ENCODE data around the gene RND2.

RND2 gene

DNA sequence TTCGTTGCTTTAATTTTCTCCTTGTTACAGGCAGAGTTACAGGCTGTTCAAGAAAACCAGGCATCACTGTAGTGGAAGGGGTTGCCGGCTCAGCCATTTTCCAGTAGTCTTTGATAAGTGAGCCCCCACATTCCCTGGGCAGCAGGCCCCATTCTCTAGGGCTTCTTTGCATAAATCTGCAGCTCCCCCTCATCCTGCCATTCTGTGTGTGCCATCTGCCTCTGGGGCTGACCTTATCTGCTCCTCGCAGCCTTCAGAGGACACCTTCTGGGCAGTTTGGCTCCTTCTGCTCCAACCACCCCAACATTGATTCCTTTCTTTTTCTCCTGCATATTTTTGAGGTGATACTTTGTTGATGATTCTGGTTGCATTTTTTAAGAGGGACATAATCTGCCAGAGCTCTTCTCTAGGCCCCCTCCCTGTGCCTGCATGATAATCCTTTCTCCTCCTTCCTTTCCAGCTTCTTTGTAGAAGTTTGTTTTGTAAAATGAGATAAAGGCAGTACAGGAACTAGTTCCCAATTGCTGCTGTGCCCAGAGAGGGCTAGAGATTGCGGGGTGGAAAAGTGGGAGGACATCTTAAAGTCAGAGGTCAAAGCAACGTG, 17.1 kb downstream of the RND2 start:
- Histone ChIP-seq H4K8ac (ENCODE audit: low read length) (no peak overlapping the region), H3K4me3 (ENCODE audit: insufficient read depth in 1 of 2, low read depth in 1 of 2, low read length in 2 of 2) (no peak overlapping the region), H2BK12ac (ENCODE audit: low read length in 2 of 2) (no peak overlapping the region), H3K9ac (ENCODE audit: low read length) (no peak overlapping the region), H2AK5ac (ENCODE audit: low read length, severe bottlenecking) (no peak overlapping the region), H3K4ac (ENCODE audit: low read depth in 1 of 2, low read length in 2 of 2) (no peak overlapping the region), H3K27me3 (ENCODE audit: control insufficient read depth in 1 of 2, insufficient read depth in 1 of 2, low read length in 2 of 2) (no peaks in the 10 kb centered on the region), H3K9me3 (ENCODE audit: control insufficient read depth, low read length) (no peaks in the 10 kb centered on the region), H2BK5ac (ENCODE audit: low read depth, low read length, poor library complexity, severe bottlenecking) (no peak overlapping the region), H3K4me1 (ENCODE audit: control insufficient read depth, insufficient read depth, low read depth, low read length) (peaks cover 7% of the 10 kb centered on the region), H3K18ac (ENCODE audit: low read depth in 1 of 2, low read length in 2 of 2) (no peak overlapping the region), H2BK120ac (ENCODE audit: low read depth, low read length) (no peak overlapping the region), H2BK15ac (ENCODE audit: low read depth, poor library complexity, severe bottlenecking) (no peak overlapping the region), H4K91ac (ENCODE audit: low read length) (no peak overlapping the region), H3K27ac (ENCODE audit: low read length, poor library complexity, severe bottlenecking) (no peak overlapping the region), H3K79me1 (replicated peaks; ENCODE audit: low read length, poor library complexity, severe bottlenecking) (no peaks in the 10 kb centered on the region), H2AFZ (ENCODE audit: low read depth, low read length) (no peak overlapping the region), H3K14ac (ENCODE audit: low read length in 2 of 2) (no peak overlapping the region), H3K4me2 (ENCODE audit: low read length, poor library complexity, severe bottlenecking) (no peak overlapping the region), H3K36me3 (ENCODE audit: control insufficient read depth in 1 of 2, insufficient read depth in 2 of 2, low read depth in 1 of 2, low read length in 2 of 2) (no peaks in the 10 kb centered on the region), H3K23ac (ENCODE audit: low read length in 2 of 2) (no peak overlapping the region)
- WGBS, result 75% methylated on average over 5 of the region's 5 CpGs
- DNase-seq, result no peak

DNA sequence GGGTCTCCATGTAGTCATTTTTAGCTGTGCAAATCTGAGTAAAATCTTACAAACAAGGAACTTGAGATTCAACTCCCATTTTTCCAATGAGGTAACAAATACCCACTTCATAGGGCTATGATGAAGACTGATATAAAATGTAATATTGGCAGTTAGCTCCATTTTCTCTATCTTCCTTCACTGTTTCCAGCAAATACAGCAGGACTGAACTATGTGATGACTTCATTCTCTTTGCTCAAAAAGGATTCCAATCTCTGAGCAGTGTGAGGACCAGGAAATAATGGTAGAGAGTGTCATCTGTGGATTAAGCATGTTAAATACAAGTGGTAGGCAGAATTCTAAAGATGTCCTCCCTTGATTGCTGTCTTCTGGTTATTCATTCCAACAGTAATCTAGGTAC, 18.3 kb downstream of the RND2 start:
- H4K91ac ChIP-seq (ENCODE audit: low read length), result no peak overlapping the region
- DNase-seq, result no peak
- H3K9me3 ChIP-seq (ENCODE audit: control insufficient read depth, low read length), result no peaks in the 10 kb centered on the region
- no peak overlapping the region for H2BK120ac ChIP-seq (ENCODE audit: low read depth, low read length)
- no peak overlapping the region for H3K4me2 ChIP-seq (ENCODE audit: low read length, poor library complexity, severe bottlenecking)
- no peaks in the 10 kb centered on the region for H3K36me3 ChIP-seq (ENCODE audit: control insufficient read depth in 1 of 2, insufficient read depth in 2 of 2, low read depth in 1 of 2, low read length in 2 of 2)
- no peak overlapping the region for H3K18ac ChIP-seq (ENCODE audit: low read depth in 1 of 2, low read length in 2 of 2)
- H2AK5ac ChIP-seq (ENCODE audit: low read length, severe bottlenecking), result no peak overlapping the region
- no peaks in the 10 kb centered on the region for H3K27me3 ChIP-seq (ENCODE audit: control insufficient read depth in 1 of 2, insufficient read depth in 1 of 2, low read length in 2 of 2)
- H3K4me1 ChIP-seq (ENCODE audit: control insufficient read depth, insufficient read depth, low read depth, low read length), result peaks cover 7% of the 10 kb centered on the region
- no peak overlapping the region for H3K27ac ChIP-seq (ENCODE audit: low read length, poor library complexity, severe bottlenecking)
- no peaks in the 10 kb centered on the region for H3K79me1 ChIP-seq (replicated peaks; ENCODE audit: low read length, poor library complexity, severe bottlenecking)
- no peak overlapping the region for H3K4ac ChIP-seq (ENCODE audit: low read depth in 1 of 2, low read length in 2 of 2)
- H2BK15ac ChIP-seq (ENCODE audit: low read depth, poor library complexity, severe bottlenecking), result no peak overlapping the region
- H2BK12ac ChIP-seq (ENCODE audit: low read length in 2 of 2), result no peak overlapping the region
- no peak overlapping the region for H3K9ac ChIP-seq (ENCODE audit: low read length)
- H2AFZ ChIP-seq (ENCODE audit: low read depth, low read length), result no peak overlapping the region
- no peak overlapping the region for H3K14ac ChIP-seq (ENCODE audit: low read length in 2 of 2)
- no peak overlapping the region for H3K23ac ChIP-seq (ENCODE audit: low read length in 2 of 2)
- H4K8ac ChIP-seq (ENCODE audit: low read length), result no peak overlapping the region
- H2BK5ac ChIP-seq (ENCODE audit: low read depth, low read length, poor library complexity, severe bottlenecking), result no peak overlapping the region
- no peak overlapping the region for H3K4me3 ChIP-seq (ENCODE audit: insufficient read depth in 1 of 2, low read depth in 1 of 2, low read length in 2 of 2)

- H2AFZ ChIP-seq (ENCODE audit: low read depth, low read length), result no peak overlapping the region
- H3K27ac ChIP-seq (ENCODE audit: low read length, poor library complexity, severe bottlenecking), result no peak overlapping the region
- no peak overlapping the region for H2BK5ac ChIP-seq (ENCODE audit: low read depth, low read length, poor library complexity, severe bottlenecking)
- H3K36me3 ChIP-seq (ENCODE audit: control insufficient read depth in 1 of 2, insufficient read depth in 2 of 2, low read depth in 1 of 2, low read length in 2 of 2), result no peaks in the 10 kb centered on the region
- no peak overlapping the region for H2BK12ac ChIP-seq (ENCODE audit: low read length in 2 of 2)
- no peak overlapping the region for H4K91ac ChIP-seq (ENCODE audit: low read length)
- H3K4me2 ChIP-seq (ENCODE audit: low read length, poor library complexity, severe bottlenecking), result no peak overlapping the region
- H3K79me1 ChIP-seq (replicated peaks; ENCODE audit: low read length, poor library complexity, severe bottlenecking), result no peaks in the 10 kb centered on the region
- no peak for DNase-seq
- peaks cover 7% of the 10 kb centered on the region for H3K4me1 ChIP-seq (ENCODE audit: control insufficient read depth, insufficient read depth, low read depth, low read length)
- H2AK5ac ChIP-seq (ENCODE audit: low read length, severe bottlenecking), result no peak overlapping the region
- no peaks in the 10 kb centered on the region for H3K9me3 ChIP-seq (ENCODE audit: control insufficient read depth, low read length)
- WGBS, result 98% methylated on average over 3 of the region's 4 CpGs
- no peaks in the 10 kb centered on the region for H3K27me3 ChIP-seq (ENCODE audit: control insufficient read depth in 1 of 2, insufficient read depth in 1 of 2, low read length in 2 of 2)
- no peak overlapping the region for H2BK15ac ChIP-seq (ENCODE audit: low read depth, poor library complexity, severe bottlenecking)
- H3K18ac ChIP-seq (ENCODE audit: low read depth in 1 of 2, low read length in 2 of 2), result no peak overlapping the region
- no peak overlapping the region for H3K9ac ChIP-seq (ENCODE audit: low read length)
- no peak overlapping the region for H3K4me3 ChIP-seq (ENCODE audit: insufficient read depth in 1 of 2, low read depth in 1 of 2, low read length in 2 of 2)
- H3K4ac ChIP-seq (ENCODE audit: low read depth in 1 of 2, low read length in 2 of 2), result no peak overlapping the region
- H2BK120ac ChIP-seq (ENCODE audit: low read depth, low read length), result no peak overlapping the region
- H3K23ac ChIP-seq (ENCODE audit: low read length in 2 of 2), result no peak overlapping the region
- H4K8ac ChIP-seq (ENCODE audit: low read length), result no peak overlapping the region
- no peak overlapping the region for H3K14ac ChIP-seq (ENCODE audit: low read length in 2 of 2)
These were observed 19.0 kb downstream of the RND2 start for GRCh38 chr17:43044024-43044423.

- WGBS, result 100% methylated on average over 1 of the region's 1 CpG
- Histone ChIP-seq H2BK15ac (ENCODE audit: low read depth, poor library complexity, severe bottlenecking) (no peak overlapping the region), H3K18ac (ENCODE audit: low read depth in 1 of 2, low read length in 2 of 2) (no peak overlapping the region), H4K91ac (ENCODE audit: low read length) (no peak overlapping the region), H3K79me1 (replicated peaks; ENCODE audit: low read length, poor library complexity, severe bottlenecking) (no peaks in the 10 kb centered on the region), H3K9ac (ENCODE audit: low read length) (no peak overlapping the region), H3K36me3 (ENCODE audit: control insufficient read depth in 1 of 2, insufficient read depth in 2 of 2, low read depth in 1 of 2, low read length in 2 of 2) (peaks cover 0 to 6% of the 10 kb centered on the region in 2 experiments), H3K27ac (ENCODE audit: low read length, poor library complexity, severe bottlenecking) (no peak overlapping the region), H3K4me2 (ENCODE audit: low read length, poor library complexity, severe bottlenecking) (no peak overlapping the region), H3K27me3 (ENCODE audit: control insufficient read depth in 1 of 2, insufficient read depth in 1 of 2, low read length in 2 of 2) (no peaks in the 10 kb centered on the region), H3K9me3 (ENCODE audit: control insufficient read depth, low read length) (no peaks in the 10 kb centered on the region), H3K23ac (ENCODE audit: low read length in 2 of 2) (no peak overlapping the region), H3K4me3 (ENCODE audit: insufficient read depth in 1 of 2, low read depth in 1 of 2, low read length in 2 of 2) (no peak overlapping the region), H2AFZ (ENCODE audit: low read depth, low read length) (no peak overlapping the region), H3K4ac (ENCODE audit: low read depth in 1 of 2, low read length in 2 of 2) (no peak overlapping the region), H4K8ac (ENCODE audit: low read length) (no peak overlapping the region), H2BK5ac (ENCODE audit: low read depth, low read length, poor library complexity, severe bottlenecking) (no peak overlapping the region), H3K14ac (ENCODE audit: low read length in 2 of 2) (no peak overlapping the region), H2BK120ac (ENCODE audit: low read depth, low read length) (no peak overlapping the region), H2BK12ac (ENCODE audit: low read length in 2 of 2) (no peak overlapping the region), H2AK5ac (ENCODE audit: low read length, severe bottlenecking) (no peak overlapping the region), H3K4me1 (ENCODE audit: control insufficient read depth, insufficient read depth, low read depth, low read length) (no peaks in the 10 kb centered on the region)
- DNase-seq, result no peak
These were observed 26.9 kb downstream of the RND2 start for GRCh38 chr17:43051969-43052368.
